ENCODE results near the gene MRPL55. TPM values are rescaled to one million over a fixed set of nuclear protein-coding genes. Genes with fewer than 3 reads are reported as not detected.

The MRPL55 gene
- total and polyA plus RNA-seq, 2 experiments from 2014 or later = 92.4 to 172 TPM

DNA sequence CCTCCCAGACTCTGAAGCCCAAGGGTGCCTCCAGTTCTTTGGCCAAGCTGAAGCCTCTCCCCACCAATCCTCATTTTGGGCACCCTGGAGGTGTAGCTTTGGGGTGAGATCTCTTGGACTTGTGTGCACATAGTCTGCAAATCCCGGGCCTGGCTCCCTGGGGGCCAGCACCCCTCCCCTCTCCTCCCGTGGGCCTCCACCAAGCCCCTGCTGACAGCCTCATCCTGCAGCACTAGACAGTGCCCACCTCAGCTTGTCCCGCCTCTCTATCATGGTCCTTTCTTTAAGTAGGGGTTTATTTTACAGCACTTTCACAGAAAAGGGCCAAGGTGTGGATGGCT, 43.8 kb upstream of the MRPL55 start (continued):
- TF ChIP-seq, protein P1, sequence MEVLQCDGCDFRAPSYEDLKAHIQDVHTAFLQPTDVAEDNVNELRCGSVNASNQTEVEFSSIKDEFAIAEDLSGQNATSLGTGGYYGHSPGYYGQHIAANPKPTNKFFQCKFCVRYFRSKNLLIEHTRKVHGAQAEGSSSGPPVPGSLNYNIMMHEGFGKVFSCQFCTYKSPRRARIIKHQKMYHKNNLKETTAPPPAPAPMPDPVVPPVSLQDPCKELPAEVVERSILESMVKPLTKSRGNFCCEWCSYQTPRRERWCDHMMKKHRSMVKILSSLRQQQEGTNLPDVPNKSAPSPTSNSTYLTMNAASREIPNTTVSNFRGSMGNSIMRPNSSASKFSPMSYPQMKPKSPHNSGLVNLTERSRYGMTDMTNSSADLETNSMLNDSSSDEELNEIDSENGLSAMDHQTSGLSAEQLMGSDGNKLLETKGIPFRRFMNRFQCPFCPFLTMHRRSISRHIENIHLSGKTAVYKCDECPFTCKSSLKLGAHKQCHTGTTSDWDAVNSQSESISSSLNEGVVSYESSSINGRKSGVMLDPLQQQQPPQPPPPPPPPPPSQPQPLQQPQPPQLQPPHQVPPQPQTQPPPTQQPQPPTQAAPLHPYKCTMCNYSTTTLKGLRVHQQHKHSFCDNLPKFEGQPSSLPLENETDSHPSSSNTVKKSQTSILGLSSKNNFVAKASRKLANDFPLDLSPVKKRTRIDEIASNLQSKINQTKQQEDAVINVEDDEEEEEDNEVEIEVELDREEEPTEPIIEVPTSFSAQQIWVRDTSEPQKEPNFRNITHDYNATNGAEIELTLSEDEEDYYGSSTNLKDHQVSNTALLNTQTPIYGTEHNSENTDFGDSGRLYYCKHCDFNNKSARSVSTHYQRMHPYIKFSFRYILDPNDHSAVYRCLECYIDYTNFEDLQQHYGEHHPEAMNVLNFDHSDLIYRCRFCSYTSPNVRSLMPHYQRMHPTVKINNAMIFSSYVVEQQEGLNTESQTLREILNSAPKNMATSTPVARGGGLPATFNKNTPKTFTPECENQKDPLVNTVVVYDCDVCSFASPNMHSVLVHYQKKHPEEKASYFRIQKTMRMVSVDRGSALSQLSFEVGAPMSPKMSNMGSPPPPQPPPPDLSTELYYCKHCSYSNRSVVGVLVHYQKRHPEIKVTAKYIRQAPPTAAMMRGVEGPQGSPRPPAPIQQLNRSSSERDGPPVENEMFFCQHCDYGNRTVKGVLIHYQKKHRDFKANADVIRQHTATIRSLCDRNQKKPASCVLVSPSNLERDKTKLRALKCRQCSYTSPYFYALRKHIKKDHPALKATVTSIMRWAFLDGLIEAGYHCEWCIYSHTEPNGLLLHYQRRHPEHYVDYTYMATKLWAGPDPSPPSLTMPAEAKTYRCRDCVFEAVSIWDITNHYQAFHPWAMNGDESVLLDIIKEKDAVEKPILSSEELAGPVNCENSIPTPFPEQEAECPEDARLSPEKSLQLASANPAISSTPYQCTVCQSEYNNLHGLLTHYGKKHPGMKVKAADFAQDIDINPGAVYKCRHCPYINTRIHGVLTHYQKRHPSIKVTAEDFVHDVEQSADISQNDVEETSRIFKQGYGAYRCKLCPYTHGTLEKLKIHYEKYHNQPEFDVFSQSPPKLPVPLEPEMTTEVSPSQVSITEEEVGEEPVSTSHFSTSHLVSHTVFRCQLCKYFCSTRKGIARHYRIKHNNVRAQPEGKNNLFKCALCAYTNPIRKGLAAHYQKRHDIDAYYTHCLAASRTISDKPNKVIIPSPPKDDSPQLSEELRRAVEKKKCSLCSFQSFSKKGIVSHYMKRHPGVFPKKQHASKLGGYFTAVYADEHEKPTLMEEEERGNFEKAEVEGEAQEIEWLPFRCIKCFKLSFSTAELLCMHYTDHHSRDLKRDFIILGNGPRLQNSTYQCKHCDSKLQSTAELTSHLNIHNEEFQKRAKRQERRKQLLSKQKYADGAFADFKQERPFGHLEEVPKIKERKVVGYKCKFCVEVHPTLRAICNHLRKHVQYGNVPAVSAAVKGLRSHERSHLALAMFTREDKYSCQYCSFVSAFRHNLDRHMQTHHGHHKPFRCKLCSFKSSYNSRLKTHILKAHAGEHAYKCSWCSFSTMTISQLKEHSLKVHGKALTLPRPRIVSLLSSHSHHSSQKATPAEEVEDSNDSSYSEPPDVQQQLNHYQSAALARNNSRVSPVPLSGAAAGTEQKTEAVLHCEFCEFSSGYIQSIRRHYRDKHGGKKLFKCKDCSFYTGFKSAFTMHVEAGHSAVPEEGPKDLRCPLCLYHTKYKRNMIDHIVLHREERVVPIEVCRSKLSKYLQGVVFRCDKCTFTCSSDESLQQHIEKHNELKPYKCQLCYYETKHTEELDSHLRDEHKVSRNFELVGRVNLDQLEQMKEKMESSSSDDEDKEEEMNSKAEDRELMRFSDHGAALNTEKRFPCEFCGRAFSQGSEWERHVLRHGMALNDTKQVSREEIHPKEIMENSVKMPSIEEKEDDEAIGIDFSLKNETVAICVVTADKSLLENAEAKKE (CRISPR knock-in tag; IDR thresholded peaks at IDR 0.05) = no peak
- TF ChIP-seq, protein P2, sequence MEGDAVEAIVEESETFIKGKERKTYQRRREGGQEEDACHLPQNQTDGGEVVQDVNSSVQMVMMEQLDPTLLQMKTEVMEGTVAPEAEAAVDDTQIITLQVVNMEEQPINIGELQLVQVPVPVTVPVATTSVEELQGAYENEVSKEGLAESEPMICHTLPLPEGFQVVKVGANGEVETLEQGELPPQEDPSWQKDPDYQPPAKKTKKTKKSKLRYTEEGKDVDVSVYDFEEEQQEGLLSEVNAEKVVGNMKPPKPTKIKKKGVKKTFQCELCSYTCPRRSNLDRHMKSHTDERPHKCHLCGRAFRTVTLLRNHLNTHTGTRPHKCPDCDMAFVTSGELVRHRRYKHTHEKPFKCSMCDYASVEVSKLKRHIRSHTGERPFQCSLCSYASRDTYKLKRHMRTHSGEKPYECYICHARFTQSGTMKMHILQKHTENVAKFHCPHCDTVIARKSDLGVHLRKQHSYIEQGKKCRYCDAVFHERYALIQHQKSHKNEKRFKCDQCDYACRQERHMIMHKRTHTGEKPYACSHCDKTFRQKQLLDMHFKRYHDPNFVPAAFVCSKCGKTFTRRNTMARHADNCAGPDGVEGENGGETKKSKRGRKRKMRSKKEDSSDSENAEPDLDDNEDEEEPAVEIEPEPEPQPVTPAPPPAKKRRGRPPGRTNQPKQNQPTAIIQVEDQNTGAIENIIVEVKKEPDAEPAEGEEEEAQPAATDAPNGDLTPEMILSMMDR (conservative IDR thresholded peaks at IDR 0.05; ENCODE audit: low read depth in 2 of 2) = no peak

DNA sequence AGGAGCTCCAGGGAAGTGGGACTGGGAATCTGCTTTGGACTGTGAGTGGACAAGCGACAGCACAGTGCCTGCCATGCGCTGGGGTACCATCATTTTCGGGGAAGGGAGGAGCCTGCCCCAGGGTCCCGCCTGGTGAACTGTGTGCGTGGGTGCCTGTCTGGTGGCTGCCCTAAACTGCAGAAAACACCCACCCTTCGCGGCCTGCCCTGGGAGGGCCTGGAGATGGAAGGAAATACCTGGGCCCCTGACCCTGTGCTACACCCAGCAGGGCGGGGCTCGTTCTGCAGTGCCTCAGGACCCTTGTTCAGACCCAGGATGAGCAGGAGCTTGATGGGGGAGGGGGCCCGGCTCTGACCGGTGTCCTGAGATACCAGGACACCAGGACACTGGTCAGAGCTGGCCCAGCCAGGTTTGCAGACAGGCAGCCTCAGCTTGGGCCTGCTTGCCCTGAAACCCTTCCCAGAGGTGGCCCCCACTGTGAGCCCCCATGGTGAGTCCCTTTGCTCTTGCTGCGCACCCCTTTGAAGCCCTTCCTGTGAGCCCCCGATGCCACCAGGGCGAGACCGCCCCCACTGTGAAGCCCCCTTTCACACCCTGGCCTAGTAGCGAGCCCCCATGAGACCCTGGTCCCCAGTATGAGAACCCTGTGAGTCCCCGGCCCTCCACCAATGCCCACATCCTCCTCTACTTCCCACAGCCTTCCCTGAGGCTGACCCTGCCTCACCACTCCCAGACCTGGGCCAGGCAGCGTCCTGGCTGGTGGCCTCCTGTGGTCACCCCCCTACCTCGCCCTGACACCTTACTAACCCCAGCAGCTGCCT, 43.2 kb upstream of the MRPL55 start:
- Mint-ChIP-seq H3K4me3 (no peak overlapping the region), H3K9me3 (no peaks in the 10 kb centered on the region), H3K4me1 (peaks cover 3% of the 10 kb centered on the region; the same call in 2 of the 3 replicates), H3K36me3 (ENCODE audit: low read depth) (no peaks in the 10 kb centered on the region), H3K27me3 (ENCODE audit: insufficient read depth, low read depth, poor library complexity) (peaks cover 15% of the 10 kb centered on the region), H3K27ac (no peak overlapping the region)
- H3K36me3 ChIP-seq (ENCODE audit: insufficient read depth) = no peaks in the 10 kb centered on the region
- H3K27ac ChIP-seq (ENCODE audit: low read depth) = no peak overlapping the region
- H3K79me2 ChIP-seq (replicated peaks; ENCODE audit: insufficient read depth) = no peaks in the 10 kb centered on the region
- H4K20me1 ChIP-seq (replicated peaks; ENCODE audit: insufficient read depth) = no peaks in the 10 kb centered on the region
- ATAC-seq (no peak), DNase-seq (ENCODE audit: low spot score) (no peak)
- H2AFZ ChIP-seq = no peak overlapping the region
- H3K4me3 ChIP-seq = no peak overlapping the region
- peaks cover 9% of the 10 kb centered on the region; the same call in 1 of the 2 replicates for H3K27me3 ChIP-seq (ENCODE audit: insufficient read depth)
- H3K4me2 ChIP-seq = no peak overlapping the region
- H3K4me1 ChIP-seq (ENCODE audit: insufficient read depth) = no peaks in the 10 kb centered on the region
- no peaks in the 10 kb centered on the region for H3K9me2 ChIP-seq (ENCODE audit: insufficient read depth)
- H3F3A ChIP-seq (replicated peaks; ENCODE audit: low read depth) = no peaks in the 10 kb centered on the region
- TF ChIP-seq CREB1 (CRISPR knock-in tag; IDR thresholded peaks at IDR 0.05; ENCODE audit: low read depth) = no peak
- TF ChIP-seq, protein P1 (CRISPR knock-in tag; IDR thresholded peaks at IDR 0.05) = no peak
- TF ChIP-seq EZH2phosphoT487 (IDR thresholded peaks at IDR 0.05; ENCODE audit: unreplicated experiment) = no peak
- no peak for TF ChIP-seq EZH2 (IDR thresholded peaks at IDR 0.05; ENCODE audit: low read depth, unreplicated experiment)
- TF ChIP-seq JUNB (IDR thresholded peaks at IDR 0.05; ENCODE audit: unreplicated experiment) = no peak

Measured in GM23338 (cell line).